Psoas muscle (tissue), 8 donors: Measurements from ENCODE around the gene ALDH1A2. TPM values are rescaled to one million over a fixed set of nuclear protein-coding genes. Genes with fewer than 3 reads are reported as not detected.

Source experiments
- ATAC-seq, 4 donors: fragments of 200-7000 bp; cut with Tn5 transposase; one replicate each; pipeline ENCODE4 v1.9.1; 2020; ENCODE audit warnings: moderate library complexity in 3 of 4, mild to moderate bottlenecking in 2 of 4
- DNase-seq, 2 donors: peaks; one replicate each; pipeline ENCODE4 v3.0.0-alpha.2; 2020
- H3K27ac ChIP-seq: fragments of 200-600 bp; one replicate; pipeline ENCODE4 v1.8.0; 2022
- H3K27me3 ChIP-seq, 3 donors: fragments of 200-600 bp in 1 of 3; one replicate each; pipeline versions ENCODE4 v1.6.1 to v1.8.0; 2013 to 2022; ENCODE audit warnings: low read length in 2 of 3, mild to moderate bottlenecking in 2 of 3, moderate library complexity in 1 of 3; ENCODE audit not compliant: insufficient read depth in 3 of 3
- H3K36me3 ChIP-seq, 2 donors: fragments of 200-600 bp in 1 of 2; one replicate each; pipeline versions ENCODE4 v1.6.1 to v1.8.0; 2013 to 2022; ENCODE audit warnings: low read depth in 1 of 2, mild to moderate bottlenecking in 1 of 2, moderate library complexity in 1 of 2; ENCODE audit not compliant: insufficient read depth in 1 of 2
- H3K4me1 ChIP-seq: fragments of 200-600 bp; one replicate; pipeline ENCODE4 v1.8.0; 2022
- H3K4me3 ChIP-seq: fragments of 200-600 bp; one replicate; pipeline ENCODE4 v1.8.0; 2022; ENCODE audit warnings: mild to moderate bottlenecking
- H3K9me3 ChIP-seq: fragments of 200-600 bp; one replicate; pipeline ENCODE4 v1.8.0; 2022
- WGBS, 3 donors: extraction: QIAGEN DNeasy Blood & Tissue Kit; methylation state at CpG; one replicate each; pipeline versions ENCODE4 v1.1.6 to v1.1.7; 2013; 5-methylcytosine and 5-hydroxymethylcytosine counted together
- intact Hi-C, 2 donors: fragments of 100-400 bp; cut with DNase I; formaldehyde crosslinking; loops; one replicate each; pipeline versions ENCODE4 v1.11.0 to v1.14.2; 2022
- polyA plus RNA-seq, 3 donors: library from polyadenylated mRNA; stranded (reverse); fragments of 200-250 nt; gene quantifications; one replicate each; pipeline ENCODE4 v1.2.3, GENCODE V29; 2013
- total RNA-seq, 4 donors: library from RNA; stranded (reverse); fragmentation: NEBNext Ultra II Directional in 2 of 4; extraction: Animal tissue kit (Norgen Biotek cat#: 25700) in 2 of 4; gene quantifications; one replicate each; pipeline versions ENCODE4 v1.2.1 to v1.2.4, GENCODE V29; 2021 to 2023
- TF ChIP-seq, protein P1 (sequence below): fragments of 200-600 bp; IDR thresholded peaks from one replicate; pipeline ENCODE4 v1.8.0; 2022; ENCODE audit warnings: antibody characterized with exemption
- donor health status: healthy with polysubstance abuse.
- donor health status: DM: no; HTN: no; CAD: no; lungs with moderate emphysema.
- donor health status: Bipolar disorder and iron deficiency.
- donor health status: healthy.
- donor health status: DM: yes; HTN: yes; CAD: no.
- donor health status: DM: no; HTN: no; CAD: no.
- donor health status: DM: no; HTN: no; CAD: no.
- donor health status: DM: yes; HTN: yes; CAD: no.

ALDH1A2 gene
- total and polyA plus RNA-seq, 7 donors = 0.74 to 4.7 (median 2.5) TPM

DNA sequence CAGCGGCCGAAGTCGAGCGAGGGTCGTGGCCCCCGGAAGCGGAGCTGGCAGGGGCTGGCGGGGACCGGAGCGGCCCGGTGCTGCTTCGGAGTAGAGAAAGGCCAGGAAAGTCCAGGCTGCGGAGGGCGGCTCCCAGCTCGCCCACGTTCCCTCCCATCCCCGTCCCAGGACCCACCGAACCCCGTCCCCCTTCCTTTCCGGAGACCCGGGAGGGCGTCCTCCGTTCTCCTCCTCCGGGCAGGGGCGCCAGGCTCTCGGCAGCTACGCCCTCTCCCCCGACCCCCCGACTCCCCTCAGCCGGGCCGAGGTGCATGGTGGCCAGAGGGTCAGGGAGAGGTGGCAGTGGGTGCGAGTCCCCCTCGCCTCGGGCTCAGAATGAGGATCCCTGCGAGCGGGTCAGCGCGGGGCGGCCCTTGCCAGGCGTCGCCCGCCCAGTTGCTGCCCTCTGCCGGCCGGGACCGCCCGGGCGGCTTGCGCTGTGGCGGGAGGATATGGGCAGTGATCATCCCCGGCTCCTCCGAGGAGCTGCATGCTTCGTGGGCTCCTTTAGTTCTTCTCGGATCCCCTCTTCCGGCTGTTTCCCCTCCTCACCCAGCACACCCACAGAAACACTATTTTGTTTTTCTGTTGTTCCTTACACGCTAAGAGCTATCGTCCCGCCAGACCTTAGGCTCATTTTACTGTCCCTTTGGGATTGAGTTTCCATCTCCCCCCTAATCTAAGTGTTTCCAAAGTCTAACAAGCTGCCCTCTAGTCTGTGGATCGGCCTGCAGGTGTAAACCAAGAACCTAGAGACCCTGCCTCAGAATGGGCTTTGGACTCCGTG is 744 bp upstream of the ALDH1A2 start:
- no peaks in the 10 kb centered on the region for H3K4me1 ChIP-seq
- peak overlapping the region; percentile 64 for H3K4me3 ChIP-seq
- 7 to 8% (median 8%) methylated on average over 38 to 59 of the region's 59 CpGs for WGBS, 3 donors
- no peaks in the 10 kb centered on the region for H3K9me3 ChIP-seq
- intact Hi-C loops = loop anchor here in 1 of 2 donors (5.0 kb wide), 3 partner anchors 199 to 509 kb away; no protein-coding TSS in a partner anchor
- peak; percentile 91 to 96 (median 92) for ATAC-seq
- peaks cover 0 to 68% (median 9%) of the 10 kb centered on the region in 3 donors for H3K27me3 ChIP-seq
- no peak overlapping the region for H3K27ac ChIP-seq
- DNase-seq = peak; percentile 65 to 82
- TF ChIP-seq, protein P1, sequence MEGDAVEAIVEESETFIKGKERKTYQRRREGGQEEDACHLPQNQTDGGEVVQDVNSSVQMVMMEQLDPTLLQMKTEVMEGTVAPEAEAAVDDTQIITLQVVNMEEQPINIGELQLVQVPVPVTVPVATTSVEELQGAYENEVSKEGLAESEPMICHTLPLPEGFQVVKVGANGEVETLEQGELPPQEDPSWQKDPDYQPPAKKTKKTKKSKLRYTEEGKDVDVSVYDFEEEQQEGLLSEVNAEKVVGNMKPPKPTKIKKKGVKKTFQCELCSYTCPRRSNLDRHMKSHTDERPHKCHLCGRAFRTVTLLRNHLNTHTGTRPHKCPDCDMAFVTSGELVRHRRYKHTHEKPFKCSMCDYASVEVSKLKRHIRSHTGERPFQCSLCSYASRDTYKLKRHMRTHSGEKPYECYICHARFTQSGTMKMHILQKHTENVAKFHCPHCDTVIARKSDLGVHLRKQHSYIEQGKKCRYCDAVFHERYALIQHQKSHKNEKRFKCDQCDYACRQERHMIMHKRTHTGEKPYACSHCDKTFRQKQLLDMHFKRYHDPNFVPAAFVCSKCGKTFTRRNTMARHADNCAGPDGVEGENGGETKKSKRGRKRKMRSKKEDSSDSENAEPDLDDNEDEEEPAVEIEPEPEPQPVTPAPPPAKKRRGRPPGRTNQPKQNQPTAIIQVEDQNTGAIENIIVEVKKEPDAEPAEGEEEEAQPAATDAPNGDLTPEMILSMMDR = peak; percentile 79
- no peaks in the 10 kb centered on the region for H3K36me3 ChIP-seq

DNA sequence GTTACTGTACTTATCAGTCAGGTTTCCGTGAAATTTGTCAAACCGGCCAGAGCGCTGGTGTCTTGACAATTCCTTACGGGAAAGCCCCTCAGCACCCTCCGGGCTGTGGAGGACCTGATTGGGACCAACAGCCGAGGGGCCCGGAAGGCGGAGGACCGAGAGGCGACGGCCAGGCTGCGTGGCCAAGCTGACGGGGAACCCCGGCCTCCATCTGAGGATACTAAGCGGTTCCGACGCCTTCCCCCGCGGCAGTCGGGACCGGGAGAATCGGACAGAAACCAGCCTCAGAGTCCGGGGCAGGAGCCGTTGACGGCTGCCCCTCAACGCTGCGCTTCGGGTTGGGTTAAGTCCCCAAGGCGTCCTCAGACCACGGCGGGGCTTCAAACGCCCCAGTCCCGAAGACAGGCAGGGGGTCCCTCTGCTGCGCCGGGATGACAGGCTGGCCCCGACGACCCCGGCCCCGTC is 499 bp downstream of the ALDH1A2 start:
- TF ChIP-seq, protein P1 = no peak
- Histone ChIP-seq H3K36me3 (no peaks in the 10 kb centered on the region), H3K27me3 (peaks cover 3 to 73% (median 9%) of the 10 kb centered on the region in 3 donors), H3K4me3 (peak overlapping the region; percentile 64), H3K27ac (no peak overlapping the region), H3K4me1 (no peaks in the 10 kb centered on the region), H3K9me3 (no peaks in the 10 kb centered on the region)
- 4 to 8% (median 6%) methylated on average over 38 to 39 of the region's 39 CpGs for WGBS, 3 donors
- ATAC-seq (peak in 2 of 4 donors; percentile 7 to 20), DNase-seq (peak; percentile 16 to 56)
- intact Hi-C loops = loop anchor here in 1 of 2 donors (5.0 kb wide), 3 partner anchors 198 to 508 kb away; no protein-coding TSS in a partner anchor

DNA sequence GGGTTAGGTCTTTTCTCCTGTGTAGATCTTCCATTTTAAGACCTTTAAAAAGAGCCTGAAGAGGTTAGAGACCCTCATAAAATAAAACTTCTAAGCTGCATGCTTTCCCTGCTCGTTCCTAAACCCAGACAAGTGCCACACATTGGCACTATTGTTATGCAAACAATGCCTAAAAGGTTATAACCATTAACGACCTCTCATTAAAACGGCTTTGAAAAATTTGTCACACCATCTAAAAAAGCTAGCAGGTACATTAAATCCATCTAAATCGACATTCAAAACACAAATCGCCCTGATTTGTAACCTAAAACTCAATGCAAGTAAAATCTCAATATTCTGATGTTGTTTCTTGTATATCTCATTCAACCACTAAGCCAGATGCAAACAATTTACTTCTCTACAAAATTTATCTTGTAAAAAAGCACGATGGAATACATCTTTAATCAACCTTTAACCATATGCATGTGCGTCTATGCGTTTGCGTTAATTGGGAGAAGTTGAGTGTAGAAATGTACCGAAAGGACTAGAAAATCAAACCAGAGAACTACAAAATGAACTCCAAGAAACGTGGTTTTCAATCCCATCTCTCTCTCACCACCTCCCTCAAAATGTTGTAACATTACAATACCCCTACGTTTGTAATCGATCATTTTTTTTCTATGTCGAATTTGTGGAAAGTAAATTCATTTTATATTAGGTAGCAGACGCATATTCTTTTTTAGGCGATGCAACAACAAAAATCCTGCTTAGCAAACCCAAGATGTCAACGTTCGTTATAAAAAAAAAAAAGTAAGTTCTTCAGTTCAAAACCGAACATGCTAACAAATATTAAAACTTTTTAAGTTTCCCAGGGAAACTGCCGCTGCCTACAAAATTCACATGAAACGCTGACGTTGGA is 1.2 kb downstream of the ALDH1A2 start:
- Histone ChIP-seq H3K4me1 (no peaks in the 10 kb centered on the region), H3K36me3 (no peaks in the 10 kb centered on the region), H3K27ac (no peak overlapping the region), H3K27me3 (peaks cover 3 to 73% (median 9%) of the 10 kb centered on the region in 3 donors), H3K9me3 (no peaks in the 10 kb centered on the region), H3K4me3 (peak overlapping the region; percentile 64)
- intact Hi-C loops = no loop called here
- WGBS, 3 donors = 24 to 28% (median 25%) methylated on average over 22 of the region's 22 CpGs
- TF ChIP-seq, protein P1 = no peak
- ATAC-seq (no peak), DNase-seq (no peak)

- DNase-seq (no peak), ATAC-seq (no peak)
- Histone ChIP-seq H3K9me3 (no peaks in the 10 kb centered on the region), H3K27ac (no peak overlapping the region), H3K36me3 (no peaks in the 10 kb centered on the region), H3K27me3 (peaks cover 3 to 69% (median 9%) of the 10 kb centered on the region in 3 donors), H3K4me1 (no peaks in the 10 kb centered on the region), H3K4me3 (no peak overlapping the region)
- WGBS, 3 donors = 48 to 67% (median 51%) methylated on average over 3 of the region's 3 CpGs
- intact Hi-C loops = no loop called here
- TF ChIP-seq, protein P1 = no peak
Observed at GRCh38 chr15:58063614-58064013, 1.9 kb downstream of the ALDH1A2 start.
